22Rv1 (cell line): ENCODE results near the gene TIMM10B.

Experiments used
- ZFX ChIP-seq: fragments of 450-650 bp; IDR thresholded peaks from 2 replicates; pipeline ENCODE4 v1.6.1; 2017; ENCODE audit warnings: antibody characterized with exemption, borderline replicate concordance
- TF ChIP-seq, protein P1 (sequence below): fragments of 450-650 bp; IDR thresholded peaks from 2 replicates; pipeline ENCODE4 v1.5.1; 2017; ENCODE audit warnings: mild to moderate bottlenecking

DNA sequence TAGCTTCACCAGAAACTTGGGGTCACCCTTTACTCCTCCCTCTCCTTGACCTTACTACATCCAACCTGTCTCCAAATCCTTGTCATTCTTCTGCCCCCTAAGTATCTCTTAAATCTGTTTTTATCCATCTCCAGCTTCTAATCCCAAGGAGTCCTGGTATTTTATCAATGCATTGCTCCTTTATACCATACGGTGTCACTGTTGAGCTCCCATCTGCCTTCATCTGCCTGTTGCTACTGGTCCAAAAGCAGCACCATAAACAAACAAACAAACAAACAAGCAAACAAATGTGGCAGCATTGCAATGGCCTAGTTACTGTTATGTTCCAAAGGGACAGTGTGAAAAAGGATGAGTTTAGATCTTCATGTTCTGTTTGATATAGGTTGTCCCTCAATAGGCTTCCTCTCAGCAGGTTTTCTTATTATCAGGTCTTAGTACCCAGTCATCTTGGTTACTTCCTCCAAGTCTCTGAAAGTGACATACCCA is 50.0 kb downstream of the TIMM10B start:
- TF ChIP-seq, protein P1, sequence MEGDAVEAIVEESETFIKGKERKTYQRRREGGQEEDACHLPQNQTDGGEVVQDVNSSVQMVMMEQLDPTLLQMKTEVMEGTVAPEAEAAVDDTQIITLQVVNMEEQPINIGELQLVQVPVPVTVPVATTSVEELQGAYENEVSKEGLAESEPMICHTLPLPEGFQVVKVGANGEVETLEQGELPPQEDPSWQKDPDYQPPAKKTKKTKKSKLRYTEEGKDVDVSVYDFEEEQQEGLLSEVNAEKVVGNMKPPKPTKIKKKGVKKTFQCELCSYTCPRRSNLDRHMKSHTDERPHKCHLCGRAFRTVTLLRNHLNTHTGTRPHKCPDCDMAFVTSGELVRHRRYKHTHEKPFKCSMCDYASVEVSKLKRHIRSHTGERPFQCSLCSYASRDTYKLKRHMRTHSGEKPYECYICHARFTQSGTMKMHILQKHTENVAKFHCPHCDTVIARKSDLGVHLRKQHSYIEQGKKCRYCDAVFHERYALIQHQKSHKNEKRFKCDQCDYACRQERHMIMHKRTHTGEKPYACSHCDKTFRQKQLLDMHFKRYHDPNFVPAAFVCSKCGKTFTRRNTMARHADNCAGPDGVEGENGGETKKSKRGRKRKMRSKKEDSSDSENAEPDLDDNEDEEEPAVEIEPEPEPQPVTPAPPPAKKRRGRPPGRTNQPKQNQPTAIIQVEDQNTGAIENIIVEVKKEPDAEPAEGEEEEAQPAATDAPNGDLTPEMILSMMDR, result peak; percentile 87
- TF ChIP-seq ZFX, result no peak
